Activated CD8-positive, alpha-beta memory T cell treated with anti-CD3 and anti-CD28 coated beads, Interleukin-2, amount 50 U/mL, for 1 hour (primary cell): ENCODE measurements around the gene NMNAT3.

Source experiments
- DNase-seq: peaks from one replicate; pipeline ENCODE4 v3.0.0-alpha.2; 2020; ENCODE audit errors: extremely low read depth

Gene NMNAT3

GRCh38 chr3:139675327-139675726, 2.4 kb downstream of the NMNAT3 start:
- no peak for DNase-seq

GRCh38 chr3:139674571-139675260, 3.1 kb downstream of the NMNAT3 start:
- no peak for DNase-seq

- no peak for DNase-seq
These were observed 4.9 kb downstream of the NMNAT3 start for GRCh38 chr3:139672884-139673283.

GRCh38 chr3:139671863-139672646, 5.7 kb downstream of the NMNAT3 start:
- no peak for DNase-seq

- no peak for DNase-seq
These were observed 6.7 kb downstream of the NMNAT3 start for GRCh38 chr3:139671107-139671506.

GRCh38 chr3:139670196-139670595, 7.6 kb downstream of the NMNAT3 start:
- no peak for DNase-seq

- no peak for DNase-seq
These were observed 9.4 kb downstream of the NMNAT3 start for GRCh38 chr3:139668332-139668731.

GRCh38 chr3:139664958-139665357, 12.8 kb downstream of the NMNAT3 start:
- no peak for DNase-seq

- no peak for DNase-seq
These were observed 17.5 kb downstream of the NMNAT3 start for GRCh38 chr3:139660269-139660668.

GRCh38 chr3:139659511-139659910, 18.3 kb downstream of the NMNAT3 start:
- no peak for DNase-seq

- DNase-seq: no peak
These were observed 19.8 kb downstream of the NMNAT3 start for GRCh38 chr3:139657936-139658335.

- no peak for DNase-seq
These were observed 20.3 kb downstream of the NMNAT3 start for GRCh38 chr3:139657434-139657833.

GRCh38 chr3:139655909-139656595, 21.7 kb downstream of the NMNAT3 start:
- DNase-seq: no peak

- DNase-seq: no peak
These were observed 23.0 kb downstream of the NMNAT3 start for GRCh38 chr3:139654637-139655365.

- no peak for DNase-seq
These were observed 24.2 kb downstream of the NMNAT3 start for GRCh38 chr3:139653582-139653981.

GRCh38 chr3:139652561-139652960, 25.2 kb downstream of the NMNAT3 start:
- no peak for DNase-seq

- no peak for DNase-seq
These were observed 29.8 kb downstream of the NMNAT3 start for GRCh38 chr3:139647866-139648435.

GRCh38 chr3:139646512-139646911, 31.3 kb downstream of the NMNAT3 start:
- no peak for DNase-seq

- no peak for DNase-seq
These were observed 34.8 kb downstream of the NMNAT3 start for GRCh38 chr3:139642996-139643395.

GRCh38 chr3:139640456-139640855, 37.3 kb downstream of the NMNAT3 start:
- no peak for DNase-seq

GRCh38 chr3:139639662-139640061, 38.1 kb downstream of the NMNAT3 start:
- no peak for DNase-seq

- no peak for DNase-seq
These were observed 39.3 kb downstream of the NMNAT3 start for GRCh38 chr3:139638518-139638917.
